HUDEP-2 (cell line): ENCODE measurements around the gene ASTN2.

Experiments used
- DNase-seq, 76 experiments: peaks; one replicate each; lab custom pipeline; 2025; ENCODE audit not compliant: unreplicated experiment in 76 of 76; lab: John Stamatoyannopoulos, UW

ASTN2 gene

GRCh38 chr9:117414906-117415331 is at the start of gene ASTN2:
ASTN2 (minus strand) TSS chr9:117415057; CDS start chr9:117414938, 119 bp downstream.
- DNase-seq: no peak

GRCh38 chr9:117462861-117463260 is 48.0 kb upstream of the ASTN2 start:
- DNase-seq: no peak

- no peak for DNase-seq
Observed at GRCh38 chr9:117461386-117461785, 46.5 kb upstream of the ASTN2 start.

- no peak for DNase-seq
Observed at GRCh38 chr9:117460743-117461142, 45.9 kb upstream of the ASTN2 start.

- no peak for DNase-seq
Observed at GRCh38 chr9:117459913-117460312, 45.1 kb upstream of the ASTN2 start.

DNA sequence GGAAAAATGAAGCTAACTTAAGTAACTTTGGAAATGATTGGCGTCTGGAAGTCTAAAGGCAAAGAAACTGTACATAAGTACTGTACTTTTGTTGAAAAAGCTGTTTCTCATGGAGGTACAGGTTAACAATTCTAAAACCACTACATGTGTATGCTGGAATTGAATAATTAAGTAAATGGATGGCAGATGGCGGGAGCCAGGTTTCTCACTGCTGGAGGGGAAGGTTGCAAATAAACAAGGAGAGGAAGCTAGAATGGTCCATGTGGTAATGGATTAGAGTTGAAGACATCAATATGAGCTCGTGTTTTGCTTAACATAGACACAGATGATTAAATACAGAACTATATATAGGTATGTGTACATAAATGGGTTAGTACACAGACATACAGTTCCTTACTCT is 43.2 kb upstream of the ASTN2 start:
- DNase-seq: no peak

DNA sequence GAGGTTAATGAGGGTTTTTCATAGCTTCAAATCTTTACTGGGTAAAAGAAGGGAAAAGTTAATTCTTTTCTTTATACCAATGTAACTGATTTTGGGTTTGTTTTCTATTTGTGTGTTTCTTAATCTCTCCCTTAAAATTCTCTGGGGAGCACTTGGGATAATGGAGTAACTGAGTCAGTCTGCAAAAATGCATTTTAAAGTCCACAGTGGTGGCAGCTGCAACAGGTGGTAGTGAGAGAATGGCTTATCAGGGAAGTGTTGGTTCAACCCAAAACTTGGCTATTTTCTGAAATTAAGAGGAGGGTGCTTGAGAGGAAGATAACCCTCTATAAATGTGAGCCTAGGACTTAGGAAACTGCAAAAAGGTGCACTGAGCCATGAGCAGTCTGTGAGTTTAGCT is 39.9 kb upstream of the ASTN2 start:
- DNase-seq: no peak

DNA sequence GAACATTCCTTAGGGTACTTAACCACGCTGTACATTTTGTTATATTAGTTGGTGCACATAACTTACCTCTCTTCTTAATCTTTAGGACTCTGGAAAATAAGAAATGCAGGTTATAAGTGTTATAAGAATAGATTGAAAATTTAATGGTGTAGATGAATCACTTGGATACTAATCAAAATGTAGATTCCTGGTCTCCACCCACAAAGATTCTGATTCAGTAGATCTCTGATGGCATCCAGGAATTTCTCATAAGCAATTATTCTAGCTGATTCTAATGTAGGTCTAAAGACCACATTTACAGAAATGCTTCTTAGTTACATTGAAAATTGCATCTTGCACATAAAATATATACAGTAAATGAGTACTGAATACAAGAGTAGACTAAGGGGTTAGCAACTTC is 38.9 kb upstream of the ASTN2 start:
- DNase-seq: no peak

DNA sequence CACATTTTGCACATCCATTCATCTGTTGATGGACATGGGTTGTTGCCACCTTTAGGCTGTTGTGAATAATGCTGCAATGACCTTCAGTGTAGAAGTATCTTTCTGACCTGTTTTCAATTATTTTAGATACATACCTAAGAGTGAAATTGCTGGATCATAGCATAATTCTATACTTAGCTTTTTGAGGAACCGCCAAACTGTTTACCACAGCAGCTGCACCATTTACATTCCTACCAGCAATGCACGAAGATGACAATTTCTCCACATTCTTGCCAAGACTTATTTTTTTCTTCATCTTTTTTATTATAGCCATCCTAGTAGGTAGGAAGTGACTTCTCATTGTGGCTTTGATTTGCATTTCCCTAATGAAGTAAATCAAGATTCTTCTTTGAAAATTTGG is 36.5 kb upstream of the ASTN2 start:
- DNase-seq: no peak

DNA sequence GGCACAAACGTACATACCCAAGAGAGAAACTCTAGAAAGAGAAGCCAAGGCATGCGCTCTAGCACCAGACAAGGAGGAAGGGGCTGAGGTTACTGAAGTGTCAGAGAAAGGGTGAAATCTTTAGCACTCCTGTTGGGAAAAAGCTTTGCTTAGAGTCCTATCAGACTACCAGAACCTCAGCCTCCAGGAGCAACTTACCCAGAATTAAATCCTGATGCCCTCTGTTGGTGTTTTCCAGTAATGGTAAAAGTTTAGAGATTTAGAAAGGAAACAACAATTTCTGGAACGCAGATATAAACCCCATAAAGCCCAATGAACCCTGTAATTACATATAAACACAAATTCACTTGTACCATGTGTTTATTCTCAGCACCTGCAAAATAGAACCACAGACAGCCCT is 33.2 kb upstream of the ASTN2 start:
- DNase-seq: no peak

GRCh38 chr9:117445631-117446030 is 30.8 kb upstream of the ASTN2 start:
- DNase-seq: no peak

DNA sequence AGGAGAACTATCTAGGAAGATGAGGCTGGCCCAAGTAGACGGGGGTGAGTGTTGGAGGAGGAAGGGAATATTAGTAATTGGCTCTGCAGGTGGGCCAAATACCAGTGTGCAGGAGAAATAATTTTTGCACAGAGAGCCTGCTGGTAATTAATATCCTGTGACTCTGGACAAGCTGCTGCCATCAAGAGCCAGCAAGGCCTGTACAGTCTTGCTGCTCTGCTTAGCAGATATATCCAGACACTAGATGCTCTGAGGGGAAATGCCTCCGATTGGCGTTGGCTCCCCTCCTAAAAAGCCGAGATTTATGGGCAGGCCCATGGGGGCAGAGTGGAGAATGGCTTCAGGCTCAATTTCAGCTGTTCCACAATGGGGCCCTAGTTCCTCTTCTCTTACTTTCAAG is 29.6 kb upstream of the ASTN2 start:
- no peak for DNase-seq

- DNase-seq: no peak
Observed at GRCh38 chr9:117437283-117437682, 22.4 kb upstream of the ASTN2 start.

DNA sequence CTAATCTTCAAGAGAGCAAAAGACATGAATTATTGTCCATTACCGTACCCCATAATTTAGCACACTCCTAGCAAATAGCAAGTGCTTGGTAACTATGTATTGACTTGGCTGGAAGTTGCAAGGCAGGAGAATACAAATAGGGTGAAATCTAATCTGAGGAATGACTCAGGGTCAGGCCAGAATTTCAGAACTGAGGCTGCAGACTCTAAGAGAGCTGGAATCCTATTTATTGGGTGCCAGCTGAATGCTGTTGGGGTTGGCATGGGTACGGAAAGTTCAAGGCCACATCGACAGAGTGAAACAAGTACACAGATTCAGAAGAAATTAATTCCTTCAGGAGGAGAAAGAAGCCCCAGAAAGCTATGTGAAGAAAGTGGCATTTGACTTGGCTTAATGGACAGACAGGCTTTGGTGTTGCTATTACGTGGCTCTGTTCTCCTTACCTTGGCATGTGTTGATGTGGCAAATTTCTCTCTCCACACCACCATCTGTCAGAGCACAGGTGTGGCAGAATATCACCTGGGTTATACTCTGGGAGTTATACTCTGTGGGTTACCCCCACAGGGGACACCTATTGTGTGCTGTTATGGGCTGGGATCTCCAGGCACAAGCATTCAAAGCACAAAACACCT is 20.9 kb upstream of the ASTN2 start:
- no peak for DNase-seq

GRCh38 chr9:117434566-117434965 is 19.7 kb upstream of the ASTN2 start:
- no peak for DNase-seq

DNA sequence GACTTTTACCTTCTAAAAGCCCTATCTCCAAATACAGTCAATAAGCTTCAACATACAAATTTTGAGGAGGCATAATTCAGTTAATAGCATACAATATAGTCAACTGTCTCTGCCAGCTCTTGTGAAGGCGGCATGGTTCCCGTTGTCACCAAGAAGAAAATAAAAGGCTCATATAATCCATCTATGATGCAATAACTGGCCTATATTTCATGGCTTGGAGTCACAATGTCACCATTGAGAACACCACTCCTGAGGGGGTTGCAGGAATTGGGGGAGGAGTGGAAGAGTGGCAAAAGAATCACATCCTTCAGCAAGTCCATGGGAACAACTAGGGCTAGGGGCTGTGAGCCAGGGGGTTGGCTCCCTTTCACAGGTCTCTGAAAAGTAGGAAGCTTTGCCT is 16.0 kb upstream of the ASTN2 start:
- no peak for DNase-seq

DNA sequence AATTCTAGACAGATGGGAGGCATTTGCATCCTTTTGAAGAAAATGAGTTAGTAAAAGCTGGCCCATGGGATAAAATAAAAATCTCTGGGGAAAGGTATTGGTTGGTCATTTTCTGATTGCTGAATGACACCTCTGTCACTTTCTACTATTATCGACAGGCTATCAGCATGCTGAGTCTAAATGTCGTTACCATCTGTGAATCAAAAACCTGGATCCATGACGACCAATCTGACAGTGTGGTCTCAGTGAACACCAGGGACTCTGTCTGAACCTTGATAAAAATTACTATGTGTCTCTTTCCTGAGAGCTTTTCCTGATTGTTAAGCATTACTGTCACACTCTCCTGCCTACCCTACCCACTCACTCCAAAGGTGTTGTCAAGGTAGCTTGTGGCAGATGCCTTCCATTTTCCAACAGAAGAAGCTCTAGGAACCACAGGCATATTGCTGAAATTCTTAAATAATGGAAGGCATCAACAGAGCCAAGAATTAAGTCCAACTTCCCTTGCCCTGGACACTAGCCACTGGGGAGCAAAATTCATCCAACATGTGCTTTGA is 12.6 kb upstream of the ASTN2 start:
- DNase-seq: no peak

- no peak for DNase-seq
Observed at GRCh38 chr9:117425566-117425965, 10.7 kb upstream of the ASTN2 start.

DNA sequence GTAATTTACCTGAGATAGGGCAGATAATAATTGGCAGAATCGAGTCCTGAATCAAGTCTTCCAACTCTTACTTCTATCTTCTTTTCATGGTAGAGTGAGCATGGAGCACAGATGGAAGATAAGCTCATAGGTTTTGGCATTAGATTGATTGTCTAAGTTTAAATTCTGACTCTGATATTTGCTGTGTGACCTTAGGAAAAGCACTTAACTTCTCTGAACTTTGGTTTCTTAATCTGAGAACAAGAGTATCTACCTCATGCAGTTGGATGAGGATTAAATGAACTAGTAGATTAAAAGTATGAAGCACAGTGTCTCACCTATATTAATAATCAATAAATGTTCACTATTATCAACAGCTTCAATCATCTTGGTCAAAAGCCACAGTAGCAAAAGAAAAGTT is 9.4 kb upstream of the ASTN2 start:
- DNase-seq: no peak

- DNase-seq: no peak
Observed at GRCh38 chr9:117418111-117418510, 3.3 kb upstream of the ASTN2 start.

DNA sequence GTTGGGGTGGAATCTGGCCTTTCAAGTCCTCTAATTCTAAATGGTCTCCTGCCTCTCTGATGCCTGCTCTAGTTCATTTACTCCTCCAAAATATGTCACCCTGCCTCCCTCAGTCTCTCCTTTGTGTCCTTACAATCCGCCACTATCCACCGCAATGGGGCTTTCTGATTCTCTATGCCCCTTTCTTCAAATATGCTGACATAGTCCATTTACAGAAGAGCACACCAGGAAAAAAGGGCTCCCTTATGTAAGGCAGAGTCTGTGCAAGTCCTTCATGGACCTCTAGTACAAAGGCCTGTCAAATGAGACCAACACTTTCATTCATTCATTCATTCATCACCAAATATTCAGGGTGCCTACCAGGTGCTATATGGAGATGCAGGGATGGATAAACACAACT is 2.0 kb upstream of the ASTN2 start:
- DNase-seq: no peak

GRCh38 chr9:117415358-117415914 is 579 bp upstream of the ASTN2 start:
- DNase-seq: no peak
